PC-3 (cell line): ENCODE measurements around the gene GAS2L1. TPM values are rescaled to one million over a fixed set of nuclear protein-coding genes. Genes with fewer than 3 reads are reported as not detected.

Experiments
- ATAC-seq: fragments of 200-7000 bp; cut with Tn5 transposase; 2 replicates; pipeline ENCODE4 v1.9.1; 2020; ENCODE audit warnings: mild to moderate bottlenecking, moderate library complexity
- BruUV-seq: library from RNA; stranded (reverse); fragments of 400-500 nt; replicated peaks from 2 replicates; lab custom pipeline; 2021; lab: Mats Ljungman, UMichigan
- CTCF ChIA-PET: fragments of 300-600 bp; sonication (Branson Sonifier 250); formaldehyde crosslinking; loops from one replicate; lab custom pipeline; 2022; ENCODE audit warnings: antibody characterized with exemption; lab: Charles Lee
- POLR2A ChIA-PET: fragments of 300-600 bp; sonication (Branson Sonifier 250); formaldehyde crosslinking; loops from one replicate; lab custom pipeline; 2022; ENCODE audit warnings: antibody characterized with exemption; ENCODE audit not compliant: unreplicated experiment; lab: Charles Lee
- DNase-seq: peaks from one replicate; pipeline ENCODE4 v3.0.0-alpha.2; 2015
- H2AFZ ChIP-seq: fragments of 300-600 bp; sonication (generic); 2 replicates; pipeline ENCODE4 v1.6.0; 2016; ENCODE audit warnings: antibody characterized with exemption, low read length
- H3F3A ChIP-seq: fragments of 300-600 bp; sonication (generic); one replicate; pipeline ENCODE4 v1.6.0; 2017; ENCODE audit warnings: antibody characterized with exemption, low read length, control low read depth, mild to moderate bottlenecking; ENCODE audit not compliant: unreplicated experiment
- H3K27ac ChIP-seq: fragments of 300-600 bp; sonication (generic); 2 replicates; pipeline ENCODE4 v1.5.1; 2016; ENCODE audit warnings: mild to moderate bottlenecking, low read length
- H3K27me3 ChIP-seq: fragments of 300-600 bp; sonication (generic); 2 replicates; pipeline ENCODE4 v1.6.1; 2016; ENCODE audit warnings: low read length, mixed read lengths
- H3K36me3 ChIP-seq: fragments of 300-600 bp; sonication (generic); 2 replicates; pipeline ENCODE4 v1.6.1; 2016; ENCODE audit warnings: low read depth, mixed run types, low read length, mixed read lengths
- H3K4me1 ChIP-seq: fragments of 300-600 bp; sonication (generic); 2 replicates; pipeline ENCODE4 v1.5.1; 2016; ENCODE audit warnings: low read length; ENCODE audit not compliant: insufficient read depth
- H3K4me2 ChIP-seq: fragments of 300-600 bp; sonication (generic); 2 replicates; pipeline ENCODE4 v1.6.0; 2016; ENCODE audit warnings: low read length
- H3K4me3 ChIP-seq: fragments of 300-600 bp; sonication (generic); 2 replicates; pipeline ENCODE4 v1.5.1; 2016; ENCODE audit warnings: mild to moderate bottlenecking, low read length, mixed read lengths
- H3K79me2 ChIP-seq: fragments of 300-600 bp; sonication (generic); 2 replicates; pipeline ENCODE4 v1.6.1; 2017; ENCODE audit warnings: low read length, mixed read lengths
- H3K9ac ChIP-seq: fragments of 300-600 bp; sonication (generic); 2 replicates; pipeline ENCODE4 v1.6.0; 2016; ENCODE audit warnings: mild to moderate bottlenecking, low read length
- H3K9me2 ChIP-seq: fragments of 300-600 bp; sonication (generic); replicated peaks from 2 replicates; pipeline ENCODE4 v1.6.1; 2016; ENCODE audit warnings: mixed run types, low read length, mixed read lengths
- H3K9me3 ChIP-seq: fragments of 300-600 bp; sonication (generic); 2 replicates; pipeline ENCODE4 v1.6.1; 2016; ENCODE audit warnings: low read length, mixed read lengths
- H4K20me1 ChIP-seq: fragments of 300-600 bp; sonication (generic); 2 replicates; pipeline ENCODE4 v1.6.1; 2016; ENCODE audit warnings: low read length, mixed read lengths
- EZH2 ChIP-seq: fragments of 300-600 bp; sonication (generic); IDR thresholded peaks from one replicate; pipeline ENCODE4 v1.6.1; 2017; ENCODE audit warnings: antibody characterized with exemption, mild to moderate bottlenecking, low read length; ENCODE audit not compliant: unreplicated experiment
- EZH2phosphoT487 ChIP-seq: fragments of 300-600 bp; sonication (generic); IDR thresholded peaks from 2 replicates; pipeline ENCODE4 v1.6.1; 2018; ENCODE audit warnings: mild to moderate bottlenecking, antibody characterized with exemption, low read length, borderline replicate concordance
- intact Hi-C: fragments of 100-400 bp; cut with micrococcal nuclease; formaldehyde crosslinking; loops from 2 replicates; pipeline ENCODE4 v1.9.0; 2023
- total RNA-seq: library from RNA; depleted of rRNA; stranded (reverse); fragments of >200 nt; gene quantifications from 2 replicates; pipeline ENCODE4 v1.2.3, GENCODE V29; 2014
- TF ChIP-seq, protein P1 (sequence below): fragments of 300-600 bp; sonication (generic); conservative IDR thresholded peaks from 2 replicates; pipeline ENCODE4 v1.5.1; 2017; ENCODE audit warnings: antibody characterized with exemption, low read depth, mild to moderate bottlenecking, low read length

The GAS2L1 gene
- total RNA-seq, 1 experiment from 2014 or later: 58.4 TPM

DNA sequence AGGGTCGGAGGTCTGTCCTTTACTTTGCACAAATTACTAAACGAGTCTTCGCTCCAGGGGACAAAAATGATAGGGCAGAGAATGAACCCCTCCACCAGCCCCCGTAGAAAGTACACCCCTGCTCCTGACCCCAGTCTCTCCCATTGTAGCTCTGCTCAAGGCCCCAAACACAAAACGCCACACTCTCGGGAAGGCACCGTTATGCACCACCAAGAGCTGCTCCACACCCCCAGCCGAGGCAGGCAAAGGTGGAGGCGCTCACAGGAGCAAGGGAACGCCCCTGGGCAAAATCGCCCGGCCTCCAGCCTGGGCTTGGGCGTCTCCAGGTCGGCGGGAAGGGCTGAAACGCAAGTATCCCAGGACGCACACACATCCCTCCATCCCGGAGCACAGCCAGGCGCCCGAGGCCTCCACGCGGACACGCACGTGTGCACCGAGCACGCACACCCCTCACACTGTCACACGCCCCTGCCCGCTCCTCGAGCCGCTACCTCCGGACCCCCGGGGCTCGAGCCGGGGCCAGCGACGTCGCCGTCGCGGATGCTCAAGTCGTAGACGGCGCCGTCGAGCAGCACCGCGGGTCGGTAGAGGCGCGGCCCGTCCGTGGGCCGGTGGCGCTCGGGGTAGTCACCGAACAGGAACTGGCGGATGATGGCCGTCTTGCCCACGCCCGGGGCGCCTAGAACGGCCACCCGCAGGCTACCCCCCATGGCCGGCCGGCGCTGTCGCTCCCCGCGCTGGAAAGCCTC, 8.3 kb downstream of the GAS2L1 start:
- peaks cover 6% of the 10 kb centered on the region for H3K79me2 ChIP-seq
- CTCF ChIA-PET: no interaction called here
- peak; percentile 18 for ATAC-seq

DNA sequence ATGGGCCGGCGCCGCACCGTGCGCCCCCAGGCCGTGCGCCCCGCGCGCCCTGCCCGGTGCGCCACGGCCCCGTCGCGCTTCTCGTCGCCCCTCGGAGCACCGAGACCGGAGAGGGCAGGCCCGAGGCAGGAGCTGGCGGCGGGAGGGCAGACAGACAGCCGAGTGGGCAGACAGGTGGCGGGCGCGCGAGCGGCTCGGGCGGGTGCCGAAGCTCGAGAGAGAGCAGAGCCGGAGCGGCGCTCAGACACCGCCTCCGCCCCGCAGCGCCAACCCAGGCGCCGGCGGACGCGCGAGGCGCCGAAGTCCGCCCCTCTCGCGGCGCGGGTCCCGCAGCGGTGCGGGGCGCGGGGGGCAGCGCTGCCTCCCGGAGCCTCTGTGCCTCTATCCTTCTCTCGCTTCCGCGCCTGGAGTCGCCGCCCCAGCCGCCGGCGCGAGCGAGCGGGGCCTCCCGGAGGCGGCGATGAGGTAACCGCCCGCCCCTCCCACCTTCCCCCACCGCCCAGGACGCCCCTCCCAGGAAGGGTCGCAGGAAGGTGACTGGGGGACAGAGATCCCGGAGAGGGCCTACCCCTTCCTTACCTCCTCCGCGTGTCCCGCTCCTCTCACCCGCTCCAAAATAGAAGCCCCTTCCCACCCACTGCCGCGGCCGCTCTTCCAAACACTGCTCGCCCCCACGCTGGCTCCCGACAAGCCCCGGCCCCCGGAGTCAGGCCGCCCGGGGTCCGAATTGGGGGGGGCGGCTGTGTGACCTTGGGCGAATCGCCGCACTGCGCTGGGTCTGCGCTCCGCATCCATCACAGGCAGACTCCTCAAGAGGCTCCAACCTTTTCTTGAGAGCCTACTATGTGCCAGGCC, 9.1 kb downstream of the GAS2L1 start, which contains the start of gene RASL10A:
Gene RASL10A, minus strand, starts transcription at position 412 of the 855 bp plus-strand sequence. CDS start 451 bp downstream, outside the sequence.
- Histone ChIP-seq H3K9ac (no peak within 1 kb of the TSS), H3K4me3 (peak within 1 kb of the TSS; percentile 51; the same call in 1 of the 2 replicates), H3K27ac (no peak within 1 kb of the TSS)

More for the DNA sequence above, 8.3 kb downstream of the GAS2L1 start:
- peaks cover 20% of the 10 kb centered on the region for H3K4me1 ChIP-seq
- no peaks in the 10 kb centered on the region for H4K20me1 ChIP-seq
- no peak overlapping the region for H3K27ac ChIP-seq
- TF ChIP-seq, protein P1, sequence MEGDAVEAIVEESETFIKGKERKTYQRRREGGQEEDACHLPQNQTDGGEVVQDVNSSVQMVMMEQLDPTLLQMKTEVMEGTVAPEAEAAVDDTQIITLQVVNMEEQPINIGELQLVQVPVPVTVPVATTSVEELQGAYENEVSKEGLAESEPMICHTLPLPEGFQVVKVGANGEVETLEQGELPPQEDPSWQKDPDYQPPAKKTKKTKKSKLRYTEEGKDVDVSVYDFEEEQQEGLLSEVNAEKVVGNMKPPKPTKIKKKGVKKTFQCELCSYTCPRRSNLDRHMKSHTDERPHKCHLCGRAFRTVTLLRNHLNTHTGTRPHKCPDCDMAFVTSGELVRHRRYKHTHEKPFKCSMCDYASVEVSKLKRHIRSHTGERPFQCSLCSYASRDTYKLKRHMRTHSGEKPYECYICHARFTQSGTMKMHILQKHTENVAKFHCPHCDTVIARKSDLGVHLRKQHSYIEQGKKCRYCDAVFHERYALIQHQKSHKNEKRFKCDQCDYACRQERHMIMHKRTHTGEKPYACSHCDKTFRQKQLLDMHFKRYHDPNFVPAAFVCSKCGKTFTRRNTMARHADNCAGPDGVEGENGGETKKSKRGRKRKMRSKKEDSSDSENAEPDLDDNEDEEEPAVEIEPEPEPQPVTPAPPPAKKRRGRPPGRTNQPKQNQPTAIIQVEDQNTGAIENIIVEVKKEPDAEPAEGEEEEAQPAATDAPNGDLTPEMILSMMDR: no peak
- no peak for TF ChIP-seq EZH2
- DNase-seq: peak; percentile 22
- peaks cover 5% of the 10 kb centered on the region; the same call in 1 of the 2 replicates for H3K27me3 ChIP-seq
- H3K4me3 ChIP-seq: peak overlapping the region; percentile 51; the same call in 1 of the 2 replicates
- no peaks in the 10 kb centered on the region for H3K9me3 ChIP-seq
- H2AFZ ChIP-seq: peak overlapping the region; percentile 55; the same call in 1 of the 2 replicates
- no peaks in the 10 kb centered on the region for H3F3A ChIP-seq
- no peaks in the 10 kb centered on the region for H3K9me2 ChIP-seq
- POLR2A ChIA-PET: no interaction called here
- H3K4me2 ChIP-seq: peak overlapping the region; percentile 74
- H3K9ac ChIP-seq: no peak overlapping the region
- intact Hi-C loops: no loop called here
- no TSS peak for BruUV-seq
- H3K36me3 ChIP-seq: no peaks in the 10 kb centered on the region

More for the DNA sequence above, 9.1 kb downstream of the GAS2L1 start, which contains the start of gene RASL10A:
- H3K27me3 ChIP-seq: peaks cover 5% of the 10 kb centered on the region; the same call in 1 of the 2 replicates
- TF ChIP-seq, protein P1: no peak
- TF ChIP-seq EZH2: no peak
- TF ChIP-seq EZH2phosphoT487: no peak
- peaks cover 14% of the 10 kb centered on the region for H3K4me1 ChIP-seq
- no peaks in the 10 kb centered on the region for H3K36me3 ChIP-seq
- no peaks in the 10 kb centered on the region for H3K9me2 ChIP-seq
- intact Hi-C loops: no loop called here
- H4K20me1 ChIP-seq: no peaks in the 10 kb centered on the region
- ChIA-PET POLR2A (no interaction called here), CTCF (no interaction called here)
- peak within 1 kb of the TSS; percentile 55; the same call in 1 of the 2 replicates for H2AFZ ChIP-seq
- no TSS peak for BruUV-seq
- H3K9me3 ChIP-seq: no peaks in the 10 kb centered on the region
- DNase-seq (no peak), ATAC-seq (no peak)
- no peaks in the 10 kb centered on the region for H3F3A ChIP-seq
- peak within 1 kb of the TSS; percentile 74 for H3K4me2 ChIP-seq
- H3K79me2 ChIP-seq: peaks cover under 1% of the 10 kb centered on the region; the same call in 1 of the 2 replicates
